Heart right ventricle (tissue), 16 donors: Measurements from ENCODE around the gene FAM149A. TPM values are rescaled to one million over a fixed set of nuclear protein-coding genes. Genes with fewer than 3 reads are reported as not detected.

Experiments
- ATAC-seq, 8 donors: fragments of 200-7000 bp; cut with Tn5 transposase; one replicate each; pipeline ENCODE4 v1.9.1; 2020; ENCODE audit warnings: mild to moderate bottlenecking in 8 of 8, moderate library complexity in 8 of 8, moderate number of reproducible peaks in 1 of 8
- DNase-seq, 2 donors: peaks; one replicate each; pipeline ENCODE4 v3.0.0-alpha.2; 2020
- H3K27ac ChIP-seq, 10 donors: fragments of 200-600 bp; sonication (generic) in 2 of 10; one replicate each; pipeline versions ENCODE4 v1.5.0 to v1.8.0; 2020 to 2022; ENCODE audit warnings: mild to moderate bottlenecking in 3 of 10
- H3K27me3 ChIP-seq, 7 donors: fragments of 200-600 bp; one replicate each; pipeline ENCODE4 v1.8.0; 2021 to 2022; ENCODE audit warnings: mild to moderate bottlenecking in 2 of 7
- H3K36me3 ChIP-seq, 9 donors: fragments of 200-600 bp; sonication (generic) in 1 of 9; one replicate each; pipeline versions ENCODE4 v1.5.0 to v1.8.0; 2020 to 2022; ENCODE audit warnings: mild to moderate bottlenecking in 2 of 9
- H3K4me1 ChIP-seq, 9 donors: fragments of 200-600 bp; sonication (generic) in 1 of 9; one replicate each; pipeline versions ENCODE4 v1.5.0 to v1.8.0; 2020 to 2022; ENCODE audit warnings: mild to moderate bottlenecking in 4 of 9
- H3K4me3 ChIP-seq, 10 donors: fragments of 200-600 bp; sonication (generic) in 2 of 10; one replicate each; pipeline versions ENCODE4 v1.5.0 to v1.8.0; 2020 to 2022; ENCODE audit warnings: mild to moderate bottlenecking in 7 of 10, moderate library complexity in 2 of 10
- H3K9me3 ChIP-seq, 11 donors: fragments of 200-600 bp in 10 of 11; sonication (generic) in 2 of 11; one replicate each; pipeline versions ENCODE4 v1.5.0 to v1.8.0; 2013 to 2022; ENCODE audit warnings: mild to moderate bottlenecking in 2 of 11, control low read depth in 1 of 11, moderate library complexity in 1 of 11
- WGBS, 2 donors: extraction: QIAGEN DNeasy Blood & Tissue Kit; methylation state at CpG; one replicate each; pipeline ENCODE4 v1.1.7; 2013; ENCODE audit warnings: inconsistent platforms in 1 of 2; 5-methylcytosine and 5-hydroxymethylcytosine counted together
- intact Hi-C, 10 donors: fragments of 100-400 bp; cut with DNase I; formaldehyde crosslinking; loops; one replicate each; pipeline versions ENCODE4 v1.11.1 to v1.14.2; 2022
- polyA plus RNA-seq, 2 donors: library from polyadenylated mRNA; stranded (reverse); fragments of 200-250 nt; gene quantifications; one replicate each; pipeline ENCODE4 v1.2.3, GENCODE V29; 2013
- total RNA-seq, 10 donors: library from RNA; stranded (reverse); fragmentation: NEBNext Ultra II Directional in 3 of 10; extraction: Animal tissue kit (Norgen Biotek cat#: 25700) in 3 of 10; gene quantifications; one replicate each; pipeline versions ENCODE4 v1.2.1 to v1.2.4, GENCODE V29; 2021 to 2023
- TF ChIP-seq, protein P1 (sequence below), 9 donors: fragments of 200-600 bp; sonication (generic) in 2 of 9; IDR thresholded peaks; one replicate each; pipeline versions ENCODE4 v1.5.0 to v1.8.0; 2021 to 2022; ENCODE audit warnings: antibody characterized with exemption in 9 of 9, mild to moderate bottlenecking in 5 of 9, moderate library complexity in 1 of 9
- donor health status: Arrhythmogenic right ventricular cardiomyopathy.
- donor health status: ischemic (EF 13 %, LVEDD 7.1; RV severe dilation, severe dysfunction).
- donor health status: healthy with polysubstance abuse.
- donor health status: DM: no; HTN: yes; CAD: no.
- donor health status: DM: no; HTN: no; CAD: no.
- donor health status: ischemic (EF 25% LVEDD 6.9; RV normal size, moderate dysfunction).
- donor health status: ischemic (EF 25% LVEDD 5.7; RV mildly dilated, moderate dysfunction).
- donor health status: healthy.
- donor health status: DM: yes; HTN: yes; CAD: no.
- donor health status: Ischemic cardiomyopathy.
- donor health status: ischemic (EF 35%, LVEDD 5.7; RV mildly dilated, moderate dysfunction).
- donor health status: nonischemic (EF 11% LVEDD 7.7; RV severe dilation, severe dysfunction).
- donor health status: DM: yes; HTN: yes; CAD: no.
- donor health status: PGD.
- donor health status: ischemic (EF 29% LVEDD 5.4; RV normal size, mild dysfunction).
- donor health status: nonischemic (EF 23%, LVEDD 6.1; RV moderate dilation, normal function).

Gene FAM149A
- total and polyA plus RNA-seq, 12 donors, result 1.2 to 13.7 (median 9.8) TPM

GRCh38 chr4:186192066-186192612 is 87.6 kb downstream of the FAM149A start:
- Histone ChIP-seq H3K4me1 (peaks cover 6 to 45% (median 36%) of the 10 kb centered on the region in 9 donors), H3K4me3 (peak overlapping the region; percentile 77 to 96 (median 90)), H3K27ac (peak overlapping the region; percentile 91 to 99 (median 98)), H3K27me3 (no peaks in the 10 kb centered on the region), H3K36me3 (peaks cover 0 to 30% (median 6%) of the 10 kb centered on the region in 9 donors), H3K9me3 (no peaks in the 10 kb centered on the region)
- intact Hi-C loops, result loop anchor here in 4 of 10 donors (5.0 to 10.0 kb wide), 4 partner anchors 45 to 127 kb away; partner anchors contain the start of gene TLR3 (in 3 of the 4)
- TF ChIP-seq, protein P1, sequence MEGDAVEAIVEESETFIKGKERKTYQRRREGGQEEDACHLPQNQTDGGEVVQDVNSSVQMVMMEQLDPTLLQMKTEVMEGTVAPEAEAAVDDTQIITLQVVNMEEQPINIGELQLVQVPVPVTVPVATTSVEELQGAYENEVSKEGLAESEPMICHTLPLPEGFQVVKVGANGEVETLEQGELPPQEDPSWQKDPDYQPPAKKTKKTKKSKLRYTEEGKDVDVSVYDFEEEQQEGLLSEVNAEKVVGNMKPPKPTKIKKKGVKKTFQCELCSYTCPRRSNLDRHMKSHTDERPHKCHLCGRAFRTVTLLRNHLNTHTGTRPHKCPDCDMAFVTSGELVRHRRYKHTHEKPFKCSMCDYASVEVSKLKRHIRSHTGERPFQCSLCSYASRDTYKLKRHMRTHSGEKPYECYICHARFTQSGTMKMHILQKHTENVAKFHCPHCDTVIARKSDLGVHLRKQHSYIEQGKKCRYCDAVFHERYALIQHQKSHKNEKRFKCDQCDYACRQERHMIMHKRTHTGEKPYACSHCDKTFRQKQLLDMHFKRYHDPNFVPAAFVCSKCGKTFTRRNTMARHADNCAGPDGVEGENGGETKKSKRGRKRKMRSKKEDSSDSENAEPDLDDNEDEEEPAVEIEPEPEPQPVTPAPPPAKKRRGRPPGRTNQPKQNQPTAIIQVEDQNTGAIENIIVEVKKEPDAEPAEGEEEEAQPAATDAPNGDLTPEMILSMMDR (IDR thresholded peaks at IDR 0.05), result no peak
- 0 to 1% methylated on average over 22 of the region's 22 CpGs for WGBS, 2 donors
- peak; percentile 14 to 53 (median 30) for ATAC-seq
- peak in 1 of 2 donors; percentile 35 for DNase-seq

DNA sequence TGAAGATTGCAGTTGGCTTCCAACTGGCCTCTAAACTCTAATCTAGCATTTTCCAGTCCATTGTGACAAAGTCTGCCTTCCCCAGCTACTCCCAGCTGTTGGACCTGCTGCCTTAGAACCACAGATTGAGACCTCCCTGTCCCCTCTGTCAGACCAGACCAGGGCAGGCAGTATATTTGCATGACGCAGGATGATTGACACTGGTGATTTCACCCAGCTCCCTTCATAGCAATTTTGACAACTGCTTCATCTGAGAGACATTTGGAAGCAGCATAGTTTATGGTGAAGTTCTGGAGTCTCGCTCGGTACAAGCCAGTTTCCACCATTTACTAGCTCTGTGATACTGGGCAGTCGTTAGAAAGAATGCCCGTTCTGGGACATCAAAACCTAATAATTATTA is 89.3 kb downstream of the FAM149A start:
- H3K9me3 ChIP-seq, result no peaks in the 10 kb centered on the region
- WGBS, 2 donors, result 92 to 95% methylated on average over 5 of the region's 5 CpGs
- H3K4me3 ChIP-seq, result peak overlapping the region in 4 of 10 donors; percentile 89 to 96 (median 90)
- peaks cover 6 to 45% (median 36%) of the 10 kb centered on the region in 9 donors for H3K4me1 ChIP-seq
- ATAC-seq (no peak), DNase-seq (no peak)
- H3K27ac ChIP-seq, result peak overlapping the region in 5 of 10 donors; percentile 24 to 99 (median 98)
- TF ChIP-seq, protein P1 (IDR thresholded peaks at IDR 0.05), result no peak
- H3K27me3 ChIP-seq, result no peaks in the 10 kb centered on the region
- intact Hi-C loops, result loop anchor here in 4 of 10 donors (5.0 to 10.0 kb wide), 4 partner anchors 47 to 129 kb away; partner anchors contain the start of gene TLR3 (in 3 of the 4)
- peaks cover 0 to 47% (median 6%) of the 10 kb centered on the region in 9 donors for H3K36me3 ChIP-seq

DNA sequence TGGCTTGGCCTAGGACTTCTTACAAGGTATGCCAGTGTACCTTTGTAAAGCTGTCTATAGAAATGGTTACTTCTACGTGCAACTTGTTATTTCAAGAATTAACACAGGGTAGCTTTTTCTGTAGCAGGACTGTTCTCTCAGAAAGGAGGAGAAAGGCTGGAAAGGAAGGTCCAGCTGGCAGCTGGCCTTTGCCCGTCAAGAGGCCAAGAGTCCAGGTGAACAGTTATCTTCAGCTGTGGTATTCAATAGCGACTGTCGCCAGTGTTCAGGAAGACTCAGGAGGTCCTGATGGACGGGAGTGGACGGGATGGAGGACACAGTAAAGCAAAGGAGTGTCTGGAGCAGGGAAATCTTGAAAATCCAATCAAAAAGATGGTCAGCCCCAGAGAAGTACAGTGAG is 91.6 kb downstream of the FAM149A start:
- Histone ChIP-seq H3K27ac (no peak overlapping the region), H3K4me3 (no peak overlapping the region), H3K36me3 (peaks cover 0 to 56% (median 6%) of the 10 kb centered on the region in 9 donors), H3K4me1 (peaks cover 0 to 37% (median 23%) of the 10 kb centered on the region in 9 donors), H3K27me3 (no peaks in the 10 kb centered on the region), H3K9me3 (no peaks in the 10 kb centered on the region)
- 95 to 96% methylated on average over 6 of the region's 6 CpGs for WGBS, 2 donors
- intact Hi-C loops, result loop anchor here in 1 of 10 donors (10.0 kb wide), 1 partner anchor 131 kb away; the partner anchor contains the start of gene TLR3
- TF ChIP-seq, protein P1 (IDR thresholded peaks at IDR 0.05), result no peak
- DNase-seq (no peak), ATAC-seq (no peak)

- peaks cover 0 to 46% (median 9%) of the 10 kb centered on the region in 9 donors for H3K4me1 ChIP-seq
- peak overlapping the region in 8 of 10 donors; percentile 26 to 74 (median 59) for H3K27ac ChIP-seq
- ATAC-seq, result peak in 7 of 8 donors; percentile 15 to 63 (median 41)
- peaks cover 0 to 54% (median 6%) of the 10 kb centered on the region in 9 donors for H3K36me3 ChIP-seq
- no peak overlapping the region for H3K4me3 ChIP-seq
- H3K27me3 ChIP-seq, result no peaks in the 10 kb centered on the region
- TF ChIP-seq, protein P1 (IDR thresholded peaks at IDR 0.05), result no peak
- no peak for DNase-seq
- intact Hi-C loops, result no loop called here
- WGBS, 2 donors, result 34 to 55% methylated on average over 6 of the region's 6 CpGs
- no peaks in the 10 kb centered on the region for H3K9me3 ChIP-seq
Measured at GRCh38 chr4:186200516-186200915, 96.0 kb downstream of the FAM149A start.
